ENCODE measurements around the gene TACC3.

The TACC3 gene

GRCh38 chr4:1764670-1765069 lies 43.3 kb downstream of the TACC3 start:
- Histone ChIP-seq H3K36me3 (ENCODE audit: control insufficient read depth, low read length) (no peaks in the 10 kb centered on the region), H3K4me2 (ENCODE audit: low read length) (no peak overlapping the region), H3K27ac (ENCODE audit: low read depth, low read length) (no peak overlapping the region), H3K4me3 (ENCODE audit: low read length) (no peak overlapping the region), H4K20me1 (ENCODE audit: control insufficient read depth, insufficient read depth, low read depth, low read length) (peaks cover 4% of the 10 kb centered on the region; the same call in 1 of the 2 replicates), H3K79me2 (ENCODE audit: control insufficient read depth, low read length) (no peaks in the 10 kb centered on the region), H3F3A (ENCODE audit: control insufficient read depth, insufficient read depth) (no peaks in the 10 kb centered on the region), H3K27me3 (ENCODE audit: control insufficient read depth, low read length) (peaks cover 39% of the 10 kb centered on the region), H3K9me3 (ENCODE audit: control insufficient read depth, insufficient read depth, low read length) (no peaks in the 10 kb centered on the region), H3K4me1 (ENCODE audit: control insufficient read depth, low read length) (peaks cover 23% of the 10 kb centered on the region), H3K9me2 (replicated peaks; ENCODE audit: control insufficient read depth, low read length) (no peaks in the 10 kb centered on the region)
- TF ChIP-seq CTCF (IDR thresholded peaks at IDR 0.05; ENCODE audit: low read depth, low read length, poor library complexity, severe bottlenecking): no peak
- no peak for TF ChIP-seq EZH2phosphoT487 (IDR thresholded peaks at IDR 0.05; ENCODE audit: borderline replicate concordance, low read length)

- TF ChIP-seq CTCF (IDR thresholded peaks at IDR 0.05; ENCODE audit: low read depth, low read length, poor library complexity, severe bottlenecking) (no peak), EZH2phosphoT487 (IDR thresholded peaks at IDR 0.05; ENCODE audit: borderline replicate concordance, low read length) (no peak)
- Histone ChIP-seq H3K27ac (ENCODE audit: low read depth, low read length) (no peak overlapping the region), H3K4me2 (ENCODE audit: low read length) (no peak overlapping the region), H3K36me3 (ENCODE audit: control insufficient read depth, low read length) (no peaks in the 10 kb centered on the region), H4K20me1 (ENCODE audit: control insufficient read depth, insufficient read depth, low read depth, low read length) (peaks cover 4% of the 10 kb centered on the region; the same call in 1 of the 2 replicates), H3F3A (ENCODE audit: control insufficient read depth, insufficient read depth) (no peaks in the 10 kb centered on the region), H3K79me2 (ENCODE audit: control insufficient read depth, low read length) (no peaks in the 10 kb centered on the region), H3K27me3 (ENCODE audit: control insufficient read depth, low read length) (peaks cover 41% of the 10 kb centered on the region), H3K9me3 (ENCODE audit: control insufficient read depth, insufficient read depth, low read length) (no peaks in the 10 kb centered on the region), H3K4me1 (ENCODE audit: control insufficient read depth, low read length) (peaks cover 23% of the 10 kb centered on the region), H3K4me3 (ENCODE audit: low read length) (no peak overlapping the region), H3K9me2 (replicated peaks; ENCODE audit: control insufficient read depth, low read length) (no peaks in the 10 kb centered on the region)
Measured at GRCh38 chr4:1765409-1766072, 44.2 kb downstream of the TACC3 start.

GRCh38 chr4:1766106-1767060 lies 45.1 kb downstream of the TACC3 start:
- peaks cover 41% of the 10 kb centered on the region for H3K27me3 ChIP-seq (ENCODE audit: control insufficient read depth, low read length)
- no peaks in the 10 kb centered on the region for H3K36me3 ChIP-seq (ENCODE audit: control insufficient read depth, low read length)
- no peak for TF ChIP-seq EZH2phosphoT487 (IDR thresholded peaks at IDR 0.05; ENCODE audit: borderline replicate concordance, low read length)
- no peak for TF ChIP-seq CTCF (IDR thresholded peaks at IDR 0.05; ENCODE audit: low read depth, low read length, poor library complexity, severe bottlenecking)
- no peaks in the 10 kb centered on the region for H3F3A ChIP-seq (ENCODE audit: control insufficient read depth, insufficient read depth)
- H3K9me2 ChIP-seq (replicated peaks; ENCODE audit: control insufficient read depth, low read length): no peaks in the 10 kb centered on the region
- no peak overlapping the region for H3K4me3 ChIP-seq (ENCODE audit: low read length)
- H3K27ac ChIP-seq (ENCODE audit: low read depth, low read length): no peak overlapping the region
- peaks cover 23% of the 10 kb centered on the region for H3K4me1 ChIP-seq (ENCODE audit: control insufficient read depth, low read length)
- H3K4me2 ChIP-seq (ENCODE audit: low read length): no peak overlapping the region
- H3K9me3 ChIP-seq (ENCODE audit: control insufficient read depth, insufficient read depth, low read length): no peaks in the 10 kb centered on the region
- H3K79me2 ChIP-seq (ENCODE audit: control insufficient read depth, low read length): no peaks in the 10 kb centered on the region
- peaks cover 4% of the 10 kb centered on the region; the same call in 1 of the 2 replicates for H4K20me1 ChIP-seq (ENCODE audit: control insufficient read depth, insufficient read depth, low read depth, low read length)
